IMR-90 (cell line): ENCODE results near the gene KCTD12. TPM values are rescaled to one million over a fixed set of nuclear protein-coding genes. Genes with fewer than 3 reads are reported as not detected.

ENCODE experiments used
- ATAC-seq: fragments of 200-7000 bp; cut with Tn5 transposase; 2 replicates; pipeline ENCODE4 v1.9.1; 2020; ENCODE audit warnings: low read depth, mild to moderate bottlenecking, moderate library complexity
- BruUV-seq: library from RNA; stranded (reverse); fragments of 400-500 nt; replicated peaks from 2 replicates; lab custom pipeline; 2021; lab: Mats Ljungman, UMichigan
- CTCF ChIA-PET: fragments of 300-600 bp; formaldehyde crosslinking; extraction: SDS; loops from one replicate; lab custom pipeline; 2021; ENCODE audit warnings: antibody characterized with exemption; lab: Yijun Ruan, JAX
- POLR2A ChIA-PET: fragments of 300-600 bp; sonication (Branson Sonifier 250); formaldehyde crosslinking; loops from one replicate; lab custom pipeline; 2022; ENCODE audit warnings: antibody characterized with exemption; ENCODE audit not compliant: unreplicated experiment; lab: Charles Lee
- DNase-seq: peaks from one replicate; pipeline ENCODE4 v3.0.0; 2013
- H2AFZ ChIP-seq: replicated peaks from 2 replicates; pipeline ENCODE3; 2013; ENCODE audit warnings: low read length, mild to moderate bottlenecking; ENCODE audit not compliant: poor library complexity
- H2AK5ac ChIP-seq: 2 replicates; pipeline ENCODE4 v1.6.1; 2013; ENCODE audit warnings: low read depth, low read length, inconsistent platforms
- H2AK9ac ChIP-seq: replicated peaks from 2 replicates; pipeline ENCODE3; 2013; ENCODE audit warnings: mild to moderate bottlenecking, low read depth, low read length, moderate library complexity; ENCODE audit not compliant: poor library complexity
- H2BK120ac ChIP-seq: 2 replicates; pipeline ENCODE4 v1.6.1; 2013; ENCODE audit warnings: low read depth, low read length, inconsistent platforms
- H2BK15ac ChIP-seq: 3 replicates; pipeline ENCODE4 v1.6.1; 2013; ENCODE audit warnings: low read depth, low read length, inconsistent platforms
- H2BK20ac ChIP-seq: 2 replicates; pipeline ENCODE4 v1.6.1; 2013; ENCODE audit warnings: low read depth, mild to moderate bottlenecking, inconsistent platforms, low read length, moderate library complexity
- H2BK5ac ChIP-seq: 2 replicates; pipeline ENCODE4 v1.6.1; 2013; ENCODE audit warnings: mild to moderate bottlenecking, low read depth, low read length, inconsistent platforms; ENCODE audit not compliant: poor library complexity, severe bottlenecking
- H3K14ac ChIP-seq: replicated peaks from 2 replicates; pipeline ENCODE4 v1.6.1; 2013; ENCODE audit warnings: low read depth, low read length, inconsistent platforms
- H3K18ac ChIP-seq: 2 replicates; pipeline ENCODE4 v1.6.1; 2013; ENCODE audit warnings: low read depth, low read length, control low read depth
- H3K23ac ChIP-seq: 2 replicates; pipeline ENCODE4 v1.6.1; 2013; ENCODE audit warnings: low read depth, low read length, inconsistent platforms
- H3K27ac ChIP-seq: 2 replicates; pipeline ENCODE4 v1.5.1; 2013; ENCODE audit warnings: mild to moderate bottlenecking, control low read depth, low read length; ENCODE audit not compliant: insufficient read depth
- H3K27me3 ChIP-seq: 2 replicates; pipeline ENCODE4 v1.6.1; 2013; ENCODE audit warnings: low read length; ENCODE audit not compliant: control insufficient read depth, insufficient read depth
- H3K36me3 ChIP-seq: 2 replicates; pipeline ENCODE4 v1.6.1; 2013; ENCODE audit warnings: low read length, mixed read lengths; ENCODE audit not compliant: control insufficient read depth, insufficient read depth
- H3K4ac ChIP-seq: 2 replicates; pipeline ENCODE4 v1.6.1; 2013; ENCODE audit warnings: low read depth, low read length, inconsistent platforms
- H3K4me1 ChIP-seq: 2 replicates; pipeline ENCODE4 v1.6.1; 2013; ENCODE audit warnings: low read length, mixed read lengths; ENCODE audit not compliant: control insufficient read depth, insufficient read depth
- H3K4me2 ChIP-seq: 2 replicates; pipeline ENCODE4 v1.6.1; 2013; ENCODE audit warnings: low read depth, mild to moderate bottlenecking, control low read depth, low read length, moderate library complexity
- H3K4me3 ChIP-seq: 2 replicates; pipeline ENCODE4 v1.5.1; 2013; ENCODE audit warnings: low read depth, mild to moderate bottlenecking, control low read depth, low read length, moderate library complexity; ENCODE audit not compliant: insufficient read depth
- H3K56ac ChIP-seq: 2 replicates; pipeline ENCODE4 v1.6.1; 2013; ENCODE audit warnings: low read length, inconsistent platforms; ENCODE audit not compliant: insufficient read depth; ENCODE audit errors: extremely low read depth
- H3K79me1 ChIP-seq, 2 experiments: 2 replicates each; pipeline ENCODE4 v1.6.1; 2013; ENCODE audit warnings: low read length in 2 of 2, inconsistent platforms in 1 of 2, low read depth in 1 of 2
- H3K9ac ChIP-seq: 2 replicates; pipeline ENCODE4 v1.6.1; 2013; ENCODE audit warnings: low read depth, low read length, control low read depth
- H3K9me1 ChIP-seq: 2 replicates; pipeline ENCODE4 v1.6.1; 2013; ENCODE audit warnings: low read length, inconsistent platforms; ENCODE audit not compliant: insufficient read depth
- H3K9me3 ChIP-seq: 2 replicates; pipeline ENCODE4 v1.6.1; 2013; ENCODE audit warnings: low read length; ENCODE audit not compliant: control insufficient read depth, insufficient read depth
- H4K20me1 ChIP-seq: 2 replicates; pipeline ENCODE4 v1.6.1; 2013; ENCODE audit warnings: low read length, inconsistent platforms; ENCODE audit not compliant: insufficient read depth
- H4K5ac ChIP-seq: 2 replicates; pipeline ENCODE4 v1.6.1; 2013; ENCODE audit warnings: mild to moderate bottlenecking, low read depth, low read length, control low read depth
- H4K8ac ChIP-seq, 2 experiments: 2 replicates each; pipeline ENCODE4 v1.6.1; 2013; ENCODE audit warnings: low read depth in 2 of 2, low read length in 2 of 2, control low read depth in 1 of 2, inconsistent platforms in 1 of 2
- H4K91ac ChIP-seq: 2 replicates; pipeline ENCODE4 v1.6.1; 2013; ENCODE audit warnings: low read depth, low read length, inconsistent platforms; ENCODE audit not compliant: insufficient read depth
- CEBPB ChIP-seq: IDR thresholded peaks from 2 replicates; pipeline ENCODE4 v1.6.1; 2012; ENCODE audit warnings: low read depth, low read length, improper control_type of control experiment
- CTCF ChIP-seq: conservative IDR thresholded peaks from 2 replicates; pipeline ENCODE4 v1.5.1; 2012; ENCODE audit warnings: mild to moderate bottlenecking, low read depth, low read length, improper control_type of control experiment
- FOS ChIP-seq: fragments of 150-350 bp; IDR thresholded peaks from 2 replicates; pipeline ENCODE4 v1.6.1; 2016; ENCODE audit warnings: low read depth, low read length
- MAZ ChIP-seq: IDR thresholded peaks from 2 replicates; pipeline ENCODE4 v1.6.1; 2012; ENCODE audit warnings: low read depth, mild to moderate bottlenecking, low read length, improper control_type of control experiment, moderate library complexity, borderline replicate concordance
- MXI1 ChIP-seq: IDR thresholded peaks from 2 replicates; pipeline ENCODE4 v1.6.1; 2012; ENCODE audit warnings: low read depth, mild to moderate bottlenecking, low read length, moderate library complexity, borderline replicate concordance
- NFE2L2 ChIP-seq: fragments of 150-350 bp; IDR thresholded peaks from 2 replicates; pipeline ENCODE4 v1.6.1; 2016; ENCODE audit warnings: low read depth, mild to moderate bottlenecking, low read length
- POLR2A ChIP-seq: IDR thresholded peaks from 2 replicates; pipeline ENCODE4 v1.6.1; 2012; ENCODE audit warnings: mild to moderate bottlenecking, low read depth, low read length
- RAD21 ChIP-seq: IDR thresholded peaks from 2 replicates; pipeline ENCODE4 v1.6.1; 2012; ENCODE audit warnings: low read length, improper control_type of control experiment
- RFX5 ChIP-seq: IDR thresholded peaks from 2 replicates; pipeline ENCODE4 v1.8.0; 2012; ENCODE audit warnings: low read depth, mild to moderate bottlenecking, low read length, moderate library complexity
- SMC3 ChIP-seq: fragments of 150-350 bp; IDR thresholded peaks from 2 replicates; pipeline ENCODE4 v1.6.1; 2016; ENCODE audit warnings: low read depth, mild to moderate bottlenecking, antibody characterized with exemption, low read length, moderate library complexity
- USF2 ChIP-seq: fragments of 150-350 bp; IDR thresholded peaks from 2 replicates; pipeline ENCODE4 v1.6.1; 2017; ENCODE audit warnings: mild to moderate bottlenecking, antibody characterized with exemption, low read length, low read depth
- WGBS, 2 experiments: methylation state at CpG; one replicate each; pipeline versions ENCODE4 v1.1.5 to v1.1.7; 2013; ENCODE audit warnings: missing lambda C conversion rate in 2 of 2; ENCODE audit not compliant: insufficient read length in 1 of 2; ENCODE audit errors: extremely low coverage in 2 of 2; 5-methylcytosine and 5-hydroxymethylcytosine counted together
- dilution Hi-C: fragments of 300-500 bp; cut with HindIII; formaldehyde crosslinking; loops from one replicate; pipeline ENCODE4 v1.14.3; 2018; ENCODE audit warnings: low sequenced_read_pairs; ENCODE audit not compliant: unreplicated experiment
- in situ Hi-C: fragments of 300-500 bp; cut with MboI; formaldehyde crosslinking; loops from 3 replicates; pipeline ENCODE4 v1.14.3; 2019; ENCODE audit warnings: low sequenced_read_pairs, inconsistent platforms, mixed read lengths
- intact Hi-C: fragments of 100-400 bp; cut with micrococcal nuclease; formaldehyde crosslinking; loops from 2 replicates; pipeline ENCODE4 v1.10.0; 2022
- polyA plus RNA-seq, 3 experiments: library from polyadenylated mRNA; depleted of rRNA; stranded (reverse); fragments of >200 nt; gene quantifications; 2 replicates each; pipeline ENCODE4 v1.2.3, GENCODE V29; 2012; ENCODE audit warnings: low replicate concordance in 1 of 3
- total RNA-seq: library from RNA; depleted of rRNA; stranded (reverse); fragments of >200 nt; gene quantifications from 2 replicates; pipeline ENCODE4 v1.2.3, GENCODE V29; 2012
- TF ChIP-seq, protein P1 (sequence below): fragments of 150-350 bp; IDR thresholded peaks from 2 replicates; pipeline ENCODE4 v1.6.1; 2016; ENCODE audit warnings: low read depth, mild to moderate bottlenecking, low read length, moderate library complexity, borderline replicate concordance

KCTD12 gene
- total and polyA plus RNA-seq, 2 of the 4 experiments (the other 2 are of a cell fraction), result 1.8 to 1.9 TPM

DNA sequence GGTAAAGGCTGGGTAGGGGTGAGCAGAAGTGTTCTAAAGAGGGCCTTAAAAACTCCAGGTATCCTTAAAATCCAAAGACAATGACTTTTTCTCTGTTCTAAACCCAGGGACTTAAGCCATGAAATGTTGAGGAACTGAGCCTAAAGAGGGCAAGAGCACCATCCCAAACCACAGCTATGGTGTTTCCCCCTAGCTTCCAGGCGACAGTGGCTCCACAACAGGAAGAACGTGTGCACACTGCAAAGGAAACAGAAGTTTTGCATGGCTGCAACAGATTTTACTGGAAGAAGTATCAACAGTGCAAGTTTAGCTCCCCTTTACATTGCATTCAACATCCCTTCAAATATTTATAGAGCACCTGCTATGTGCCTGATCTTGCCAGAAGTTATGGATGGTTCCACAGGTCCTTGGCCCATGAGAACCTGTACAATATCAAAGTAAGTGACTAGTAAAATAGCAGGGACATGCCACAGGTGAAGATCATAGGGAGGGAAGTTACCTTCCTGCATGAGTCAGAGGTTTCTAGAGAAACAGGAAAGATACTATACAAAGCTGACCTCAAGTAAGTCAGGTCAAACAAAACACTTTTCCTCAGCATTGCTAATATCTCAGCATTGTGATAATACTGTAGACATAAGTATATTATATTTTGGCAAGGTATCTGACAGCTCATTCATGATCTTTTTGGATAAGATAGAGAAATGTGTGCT, 8.4 kb upstream of the KCTD12 start:
- Histone ChIP-seq H3K14ac (no peak overlapping the region), H3K56ac (no peak overlapping the region), H3K9ac (no peak overlapping the region), H4K5ac (no peak overlapping the region), H3K27ac (no peak overlapping the region), H3K79me1 (no peaks in the 10 kb centered on the region), H2BK20ac (no peak overlapping the region), H4K20me1 (no peaks in the 10 kb centered on the region), H2AFZ (no peak overlapping the region), H3K36me3 (no peaks in the 10 kb centered on the region), H2AK5ac (no peak overlapping the region), H3K9me1 (no peaks in the 10 kb centered on the region), H4K91ac (no peak overlapping the region), H3K4me1 (no peaks in the 10 kb centered on the region; the same call in 1 of the 2 replicates), H3K4me2 (no peak overlapping the region), H3K23ac (no peak overlapping the region), H2BK15ac (no peak overlapping the region), H3K4ac (no peak overlapping the region), H2AK9ac (no peak overlapping the region), H2BK5ac (no peak overlapping the region), H3K9me3 (peaks cover 6% of the 10 kb centered on the region; the same call in 1 of the 2 replicates), H3K27me3 (peaks cover 11% of the 10 kb centered on the region), H4K8ac (no peak overlapping the region), H3K4me3 (no peak overlapping the region), H3K18ac (no peak overlapping the region), H2BK120ac (no peak overlapping the region)
- dilution Hi-C loops, result no loop called here
- ChIA-PET POLR2A (interaction anchor here (0.6 to 1.0 kb wide), 2 partner anchors 9 to 14 kb away, joined by 3 to 5 read pairs; no protein-coding TSS in a partner anchor), CTCF (interaction anchor here (0.7 to 1.4 kb wide), 2 partner anchors 10 to 557 kb away, joined by 3 to 4 read pairs; no protein-coding TSS in a partner anchor)
- no CpG with 5 or more reads among the region's 2 CpGs for WGBS, 2 experiments
- ATAC-seq (no peak), DNase-seq (no peak)
- TF ChIP-seq MAZ (no peak), USF2 (no peak), RFX5 (no peak), SMC3 (no peak), CEBPB (no peak), RAD21 (no peak), POLR2A (no peak), NFE2L2 (no peak), FOS (no peak), CTCF (no peak), MXI1 (no peak)
- TF ChIP-seq, protein P1, sequence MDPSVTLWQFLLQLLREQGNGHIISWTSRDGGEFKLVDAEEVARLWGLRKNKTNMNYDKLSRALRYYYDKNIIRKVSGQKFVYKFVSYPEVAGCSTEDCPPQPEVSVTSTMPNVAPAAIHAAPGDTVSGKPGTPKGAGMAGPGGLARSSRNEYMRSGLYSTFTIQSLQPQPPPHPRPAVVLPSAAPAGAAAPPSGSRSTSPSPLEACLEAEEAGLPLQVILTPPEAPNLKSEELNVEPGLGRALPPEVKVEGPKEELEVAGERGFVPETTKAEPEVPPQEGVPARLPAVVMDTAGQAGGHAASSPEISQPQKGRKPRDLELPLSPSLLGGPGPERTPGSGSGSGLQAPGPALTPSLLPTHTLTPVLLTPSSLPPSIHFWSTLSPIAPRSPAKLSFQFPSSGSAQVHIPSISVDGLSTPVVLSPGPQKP, result no peak
- BruUV-seq, result no TSS peak
- intact Hi-C loops, result no loop called here
- in situ Hi-C loops, result no loop called here
